Type B pancreatic cell (in vitro differentiated cells): ENCODE measurements around the gene CILP2. TPM values are rescaled to one million over a fixed set of nuclear protein-coding genes. Genes with fewer than 3 reads are reported as not detected.

ENCODE experiments used
- DNase-seq: peaks from one replicate; pipeline ENCODE4 v3.0.0; 2021; ENCODE audit warnings: mixed read lengths; ENCODE audit not compliant: unreplicated experiment; ENCODE audit errors: extremely low spot score
- H3K27ac Mint-ChIP-seq: 2 replicates; pipeline ENCODE4 v1.8.0; 2021; ENCODE audit warnings: mild to moderate bottlenecking, mixed read lengths
- H3K27me3 Mint-ChIP-seq: 2 replicates; pipeline ENCODE4 v1.8.0; 2021; ENCODE audit warnings: mixed read lengths
- H3K36me3 Mint-ChIP-seq: 2 replicates; pipeline ENCODE4 v1.8.0; 2021; ENCODE audit warnings: mixed read lengths
- H3K4me1 Mint-ChIP-seq: one replicate; pipeline ENCODE4 v1.8.0; 2021; ENCODE audit warnings: mixed read lengths; ENCODE audit not compliant: unreplicated experiment
- H3K4me3 Mint-ChIP-seq: 2 replicates; pipeline ENCODE4 v1.8.0; 2021; ENCODE audit warnings: mild to moderate bottlenecking, mixed read lengths
- H3K9me3 Mint-ChIP-seq: 2 replicates; pipeline ENCODE4 v1.8.0; 2021; ENCODE audit warnings: mixed read lengths
- total RNA-seq: library from RNA; stranded (reverse); gene quantifications from 2 replicates; pipeline ENCODE4 v1.2.1, GENCODE V29; 2021; ENCODE audit warnings: low replicate concordance
- TF ChIP-seq, protein P1 (sequence below): fragments of 200-600 bp; sonication (generic); conservative IDR thresholded peaks from 2 replicates; pipeline ENCODE4 v1.5.0; 2021; ENCODE audit warnings: antibody characterized with exemption, mild to moderate bottlenecking

CILP2 gene
- total RNA-seq, 1 donor from 2014 or later, result 3.2 TPM

DNA sequence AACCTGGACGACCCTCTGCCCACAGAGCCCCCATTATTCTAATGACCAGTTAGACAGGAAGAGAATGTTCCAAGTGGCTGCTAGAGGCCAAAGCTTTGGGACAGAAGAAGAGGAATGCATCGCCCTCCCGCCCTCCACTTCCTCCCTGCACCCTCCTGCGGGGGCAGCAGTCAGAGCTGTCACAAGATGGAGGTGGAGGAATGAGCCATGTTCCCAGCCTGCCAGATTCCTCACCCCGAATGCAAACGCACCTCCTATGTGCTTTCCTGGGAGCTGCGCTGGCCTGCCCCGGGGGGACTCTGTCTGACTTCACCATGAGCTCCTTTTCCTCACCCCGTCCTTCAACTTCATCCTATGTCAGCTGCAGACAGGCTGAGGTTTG, 7.7 kb upstream of the CILP2 start:
- no peaks in the 10 kb centered on the region for H3K36me3 Mint-ChIP-seq
- H3K4me1 Mint-ChIP-seq, result peaks cover 17% of the 10 kb centered on the region
- TF ChIP-seq, protein P1, sequence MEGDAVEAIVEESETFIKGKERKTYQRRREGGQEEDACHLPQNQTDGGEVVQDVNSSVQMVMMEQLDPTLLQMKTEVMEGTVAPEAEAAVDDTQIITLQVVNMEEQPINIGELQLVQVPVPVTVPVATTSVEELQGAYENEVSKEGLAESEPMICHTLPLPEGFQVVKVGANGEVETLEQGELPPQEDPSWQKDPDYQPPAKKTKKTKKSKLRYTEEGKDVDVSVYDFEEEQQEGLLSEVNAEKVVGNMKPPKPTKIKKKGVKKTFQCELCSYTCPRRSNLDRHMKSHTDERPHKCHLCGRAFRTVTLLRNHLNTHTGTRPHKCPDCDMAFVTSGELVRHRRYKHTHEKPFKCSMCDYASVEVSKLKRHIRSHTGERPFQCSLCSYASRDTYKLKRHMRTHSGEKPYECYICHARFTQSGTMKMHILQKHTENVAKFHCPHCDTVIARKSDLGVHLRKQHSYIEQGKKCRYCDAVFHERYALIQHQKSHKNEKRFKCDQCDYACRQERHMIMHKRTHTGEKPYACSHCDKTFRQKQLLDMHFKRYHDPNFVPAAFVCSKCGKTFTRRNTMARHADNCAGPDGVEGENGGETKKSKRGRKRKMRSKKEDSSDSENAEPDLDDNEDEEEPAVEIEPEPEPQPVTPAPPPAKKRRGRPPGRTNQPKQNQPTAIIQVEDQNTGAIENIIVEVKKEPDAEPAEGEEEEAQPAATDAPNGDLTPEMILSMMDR, result no peak
- no peaks in the 10 kb centered on the region for H3K9me3 Mint-ChIP-seq
- H3K27ac Mint-ChIP-seq, result no peak overlapping the region
- no peak for DNase-seq
- no peaks in the 10 kb centered on the region for H3K27me3 Mint-ChIP-seq
- H3K4me3 Mint-ChIP-seq, result no peak overlapping the region

DNA sequence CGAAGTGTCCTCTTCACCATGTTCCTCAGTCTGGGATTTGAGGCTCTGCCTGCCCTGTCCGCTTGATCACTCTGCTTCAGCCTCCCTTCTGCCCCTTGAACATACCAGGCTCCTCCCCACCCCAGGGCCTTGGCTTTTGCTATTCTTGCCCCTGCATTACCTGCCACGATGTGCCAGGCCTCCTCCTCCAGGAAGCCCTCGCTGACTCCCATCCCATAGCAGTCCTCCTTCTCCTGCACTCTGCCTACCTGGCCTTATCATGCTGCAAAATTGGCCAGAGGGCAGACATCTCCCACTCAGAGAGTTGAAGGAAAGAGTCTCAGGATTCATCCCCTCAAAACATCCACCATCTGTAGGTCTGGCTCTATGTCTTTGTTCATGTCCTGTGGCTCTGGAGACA, 7.2 kb upstream of the CILP2 start:
- H3K4me3 Mint-ChIP-seq, result no peak overlapping the region
- TF ChIP-seq, protein P1, result no peak
- peaks cover 17% of the 10 kb centered on the region for H3K4me1 Mint-ChIP-seq
- H3K36me3 Mint-ChIP-seq, result no peaks in the 10 kb centered on the region
- H3K27ac Mint-ChIP-seq, result no peak overlapping the region
- no peaks in the 10 kb centered on the region for H3K9me3 Mint-ChIP-seq
- H3K27me3 Mint-ChIP-seq, result no peaks in the 10 kb centered on the region
- no peak for DNase-seq

DNA sequence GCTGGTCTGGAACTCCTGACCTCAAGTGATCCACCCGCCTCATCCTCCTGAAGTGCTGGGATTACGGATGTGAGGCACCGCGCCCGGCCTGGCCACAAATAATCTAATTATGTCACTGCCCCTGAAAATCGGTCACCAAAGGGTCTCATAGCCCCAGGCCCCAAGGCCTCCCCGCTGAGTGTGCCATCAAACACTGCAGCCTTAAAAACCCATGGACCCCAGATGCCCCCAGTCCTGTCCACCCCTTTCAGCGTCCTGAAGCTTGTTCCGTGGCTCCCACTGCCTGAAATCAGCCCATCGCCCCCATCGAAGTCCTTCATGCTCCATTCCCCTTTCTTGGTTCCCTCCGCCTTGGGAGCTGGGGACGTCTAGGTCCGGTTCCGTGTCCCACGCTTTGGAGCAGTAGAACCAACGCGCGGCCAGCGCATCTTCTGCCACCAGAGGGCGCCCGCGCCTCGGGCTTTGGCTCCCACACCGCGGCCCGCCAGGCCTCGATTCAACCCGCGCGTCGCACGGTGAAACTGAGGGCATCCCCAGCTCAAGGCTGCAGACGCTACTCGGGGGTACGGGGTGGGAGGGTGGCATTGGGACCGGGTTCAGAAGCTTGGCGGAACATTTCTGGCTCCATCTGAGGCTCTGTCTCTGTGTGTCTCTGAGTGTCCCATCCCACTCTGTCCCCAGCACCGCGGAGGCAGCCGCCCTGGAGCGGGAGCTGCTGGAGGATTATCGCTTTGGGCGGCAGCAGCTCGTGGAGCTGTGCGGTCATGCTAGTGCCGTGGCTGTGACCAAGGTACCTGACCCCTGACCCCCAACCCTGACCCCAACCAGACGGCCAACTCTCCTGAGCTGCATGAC, 5.9 kb upstream of the CILP2 start:
- no peaks in the 10 kb centered on the region for H3K9me3 Mint-ChIP-seq
- peak overlapping the region; percentile 13 for H3K27ac Mint-ChIP-seq
- H3K27me3 Mint-ChIP-seq, result peaks cover 5% of the 10 kb centered on the region
- peak; percentile 90 for DNase-seq
- H3K4me3 Mint-ChIP-seq, result no peak overlapping the region
- TF ChIP-seq, protein P1, result peak; percentile 99
- H3K36me3 Mint-ChIP-seq, result no peaks in the 10 kb centered on the region
- H3K4me1 Mint-ChIP-seq, result peaks cover 17% of the 10 kb centered on the region

DNA sequence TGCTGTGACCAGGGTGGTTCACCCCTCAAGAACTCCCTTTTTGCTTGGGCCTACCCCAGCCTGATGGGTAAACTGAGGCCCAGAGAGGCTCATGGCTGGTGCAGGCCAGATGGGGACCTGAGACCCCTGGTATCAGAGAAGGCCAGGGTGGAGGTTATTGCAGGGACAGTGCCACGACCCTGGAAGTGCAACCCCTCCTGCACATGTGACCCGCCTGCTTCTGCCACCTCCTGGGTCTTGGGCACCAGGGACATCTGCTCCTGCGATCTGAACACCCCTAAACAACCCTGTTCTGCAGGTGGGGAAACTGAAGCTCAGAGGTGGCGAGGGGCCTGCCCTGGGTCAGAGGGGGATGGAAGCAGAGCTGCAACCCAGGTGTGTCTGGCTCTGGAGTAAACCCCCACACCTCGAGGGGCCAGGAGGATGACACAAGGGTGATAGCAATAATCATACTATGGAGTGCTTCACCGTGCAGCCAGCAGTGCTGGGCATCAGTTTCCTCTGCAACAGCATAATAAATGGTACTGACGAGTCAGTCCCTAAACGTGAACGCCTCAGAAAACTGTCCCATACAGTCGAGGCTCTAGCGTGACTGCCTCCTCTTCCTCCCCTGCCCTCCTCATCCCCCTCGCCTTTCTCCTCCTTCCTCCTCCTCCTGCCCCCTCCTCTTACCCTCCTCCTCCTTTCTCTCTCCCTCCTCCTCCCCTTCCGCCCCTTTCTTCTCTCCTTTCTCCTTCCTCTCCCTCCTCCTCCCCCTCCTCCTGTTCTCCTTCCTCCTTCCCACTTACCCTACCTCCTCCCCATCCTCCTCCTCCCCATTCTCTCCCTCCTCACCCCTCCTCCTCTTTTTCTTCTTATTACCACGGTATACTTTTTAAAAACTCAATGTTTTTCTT, 5.0 kb upstream of the CILP2 start:
- no peak overlapping the region for H3K4me3 Mint-ChIP-seq

DNA sequence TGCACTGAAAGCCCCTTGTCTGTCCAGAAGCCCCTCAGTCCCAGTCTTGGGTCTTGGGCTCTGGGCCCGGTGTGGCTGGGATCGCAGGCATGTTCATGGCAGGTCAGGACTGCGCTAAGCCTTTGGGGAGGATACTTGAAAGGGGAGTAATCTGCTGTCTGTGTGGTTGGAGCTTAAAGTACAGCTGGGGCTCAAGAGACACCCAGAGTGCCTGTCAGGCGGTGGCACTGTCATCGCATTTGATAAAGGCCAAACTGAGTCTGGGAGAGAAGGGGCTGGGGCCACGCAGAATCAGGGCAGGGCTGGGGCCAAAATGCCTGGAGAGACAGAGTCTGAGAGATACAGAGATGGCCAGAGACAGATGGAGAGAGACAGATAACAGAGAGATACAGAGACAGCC, 4.2 kb upstream of the CILP2 start:
- TF ChIP-seq, protein P1, result no peak
- Mint-ChIP-seq H3K4me1 (peaks cover 21% of the 10 kb centered on the region), H3K27me3 (peaks cover 13% of the 10 kb centered on the region), H3K36me3 (no peaks in the 10 kb centered on the region), H3K4me3 (peak overlapping the region; percentile 1), H3K9me3 (no peaks in the 10 kb centered on the region), H3K27ac (peak overlapping the region; percentile 14)
- no peak for DNase-seq

More for the DNA sequence above, 5.0 kb upstream of the CILP2 start:
- Mint-ChIP-seq H3K27me3 (peaks cover 8% of the 10 kb centered on the region), H3K36me3 (no peaks in the 10 kb centered on the region), H3K9me3 (no peaks in the 10 kb centered on the region), H3K27ac (no peak overlapping the region), H3K4me1 (peaks cover 17% of the 10 kb centered on the region)
- DNase-seq, result no peak
- TF ChIP-seq, protein P1, result no peak
